IMR-90 (cell line): Measurements from ENCODE around the gene SEMA4A. TPM values are rescaled to one million over a fixed set of nuclear protein-coding genes. Genes with fewer than 3 reads are reported as not detected.

Source experiments
- ATAC-seq: fragments of 200-7000 bp; cut with Tn5 transposase; 2 replicates; pipeline ENCODE4 v1.9.1; 2020; ENCODE audit warnings: low read depth, mild to moderate bottlenecking, moderate library complexity
- BruUV-seq: library from RNA; stranded (reverse); fragments of 400-500 nt; replicated peaks from 2 replicates; lab custom pipeline; 2021; lab: Mats Ljungman, UMichigan
- CTCF ChIA-PET: fragments of 300-600 bp; formaldehyde crosslinking; extraction: SDS; loops from one replicate; lab custom pipeline; 2021; ENCODE audit warnings: antibody characterized with exemption; lab: Yijun Ruan, JAX
- POLR2A ChIA-PET: fragments of 300-600 bp; sonication (Branson Sonifier 250); formaldehyde crosslinking; loops from one replicate; lab custom pipeline; 2022; ENCODE audit warnings: antibody characterized with exemption; ENCODE audit not compliant: unreplicated experiment; lab: Charles Lee
- DNase-seq: peaks from one replicate; pipeline ENCODE4 v3.0.0; 2013
- H2AFZ ChIP-seq: replicated peaks from 2 replicates; pipeline ENCODE3; 2013; ENCODE audit warnings: low read length, mild to moderate bottlenecking; ENCODE audit not compliant: poor library complexity
- H2AK5ac ChIP-seq: 2 replicates; pipeline ENCODE4 v1.6.1; 2013; ENCODE audit warnings: low read depth, low read length, inconsistent platforms
- H2AK9ac ChIP-seq: replicated peaks from 2 replicates; pipeline ENCODE3; 2013; ENCODE audit warnings: mild to moderate bottlenecking, low read depth, low read length, moderate library complexity; ENCODE audit not compliant: poor library complexity
- H2BK120ac ChIP-seq: 2 replicates; pipeline ENCODE4 v1.6.1; 2013; ENCODE audit warnings: low read depth, low read length, inconsistent platforms
- H2BK15ac ChIP-seq: 3 replicates; pipeline ENCODE4 v1.6.1; 2013; ENCODE audit warnings: low read depth, low read length, inconsistent platforms
- H2BK20ac ChIP-seq: 2 replicates; pipeline ENCODE4 v1.6.1; 2013; ENCODE audit warnings: low read depth, mild to moderate bottlenecking, inconsistent platforms, low read length, moderate library complexity
- H2BK5ac ChIP-seq: 2 replicates; pipeline ENCODE4 v1.6.1; 2013; ENCODE audit warnings: mild to moderate bottlenecking, low read depth, low read length, inconsistent platforms; ENCODE audit not compliant: poor library complexity, severe bottlenecking
- H3K14ac ChIP-seq: replicated peaks from 2 replicates; pipeline ENCODE4 v1.6.1; 2013; ENCODE audit warnings: low read depth, low read length, inconsistent platforms
- H3K18ac ChIP-seq: 2 replicates; pipeline ENCODE4 v1.6.1; 2013; ENCODE audit warnings: low read depth, low read length, control low read depth
- H3K23ac ChIP-seq: 2 replicates; pipeline ENCODE4 v1.6.1; 2013; ENCODE audit warnings: low read depth, low read length, inconsistent platforms
- H3K27ac ChIP-seq: 2 replicates; pipeline ENCODE4 v1.5.1; 2013; ENCODE audit warnings: mild to moderate bottlenecking, control low read depth, low read length; ENCODE audit not compliant: insufficient read depth
- H3K27me3 ChIP-seq: 2 replicates; pipeline ENCODE4 v1.6.1; 2013; ENCODE audit warnings: low read length; ENCODE audit not compliant: control insufficient read depth, insufficient read depth
- H3K36me3 ChIP-seq: 2 replicates; pipeline ENCODE4 v1.6.1; 2013; ENCODE audit warnings: low read length, mixed read lengths; ENCODE audit not compliant: control insufficient read depth, insufficient read depth
- H3K4ac ChIP-seq: 2 replicates; pipeline ENCODE4 v1.6.1; 2013; ENCODE audit warnings: low read depth, low read length, inconsistent platforms
- H3K4me1 ChIP-seq: 2 replicates; pipeline ENCODE4 v1.6.1; 2013; ENCODE audit warnings: low read length, mixed read lengths; ENCODE audit not compliant: control insufficient read depth, insufficient read depth
- H3K4me2 ChIP-seq: 2 replicates; pipeline ENCODE4 v1.6.1; 2013; ENCODE audit warnings: low read depth, mild to moderate bottlenecking, control low read depth, low read length, moderate library complexity
- H3K4me3 ChIP-seq: 2 replicates; pipeline ENCODE4 v1.5.1; 2013; ENCODE audit warnings: low read depth, mild to moderate bottlenecking, control low read depth, low read length, moderate library complexity; ENCODE audit not compliant: insufficient read depth
- H3K56ac ChIP-seq: 2 replicates; pipeline ENCODE4 v1.6.1; 2013; ENCODE audit warnings: low read length, inconsistent platforms; ENCODE audit not compliant: insufficient read depth; ENCODE audit errors: extremely low read depth
- H3K79me1 ChIP-seq, 2 experiments: 2 replicates each; pipeline ENCODE4 v1.6.1; 2013; ENCODE audit warnings: low read length in 2 of 2, inconsistent platforms in 1 of 2, low read depth in 1 of 2
- H3K9ac ChIP-seq: 2 replicates; pipeline ENCODE4 v1.6.1; 2013; ENCODE audit warnings: low read depth, low read length, control low read depth
- H3K9me1 ChIP-seq: 2 replicates; pipeline ENCODE4 v1.6.1; 2013; ENCODE audit warnings: low read length, inconsistent platforms; ENCODE audit not compliant: insufficient read depth
- H3K9me3 ChIP-seq: 2 replicates; pipeline ENCODE4 v1.6.1; 2013; ENCODE audit warnings: low read length; ENCODE audit not compliant: control insufficient read depth, insufficient read depth
- H4K20me1 ChIP-seq: 2 replicates; pipeline ENCODE4 v1.6.1; 2013; ENCODE audit warnings: low read length, inconsistent platforms; ENCODE audit not compliant: insufficient read depth
- H4K5ac ChIP-seq: 2 replicates; pipeline ENCODE4 v1.6.1; 2013; ENCODE audit warnings: mild to moderate bottlenecking, low read depth, low read length, control low read depth
- H4K8ac ChIP-seq, 2 experiments: 2 replicates each; pipeline ENCODE4 v1.6.1; 2013; ENCODE audit warnings: low read depth in 2 of 2, low read length in 2 of 2, control low read depth in 1 of 2, inconsistent platforms in 1 of 2
- H4K91ac ChIP-seq: 2 replicates; pipeline ENCODE4 v1.6.1; 2013; ENCODE audit warnings: low read depth, low read length, inconsistent platforms; ENCODE audit not compliant: insufficient read depth
- BHLHE40 ChIP-seq: fragments of 150-350 bp; IDR thresholded peaks from 2 replicates; pipeline ENCODE4 v1.6.1; 2016; ENCODE audit warnings: mild to moderate bottlenecking, low read depth, low read length
- CEBPB ChIP-seq: IDR thresholded peaks from 2 replicates; pipeline ENCODE4 v1.6.1; 2012; ENCODE audit warnings: low read depth, low read length, improper control_type of control experiment
- CHD1 ChIP-seq: IDR thresholded peaks from 2 replicates; pipeline ENCODE4 v1.6.1; 2012; ENCODE audit warnings: low read depth, low read length, improper control_type of control experiment
- CTCF ChIP-seq: conservative IDR thresholded peaks from 2 replicates; pipeline ENCODE4 v1.5.1; 2012; ENCODE audit warnings: mild to moderate bottlenecking, low read depth, low read length, improper control_type of control experiment
- ELK1 ChIP-seq: fragments of 150-350 bp; IDR thresholded peaks from 2 replicates; pipeline ENCODE4 v1.6.1; 2016; ENCODE audit warnings: low read depth, mild to moderate bottlenecking, low read length, moderate library complexity, borderline replicate concordance
- FOS ChIP-seq: fragments of 150-350 bp; IDR thresholded peaks from 2 replicates; pipeline ENCODE4 v1.6.1; 2016; ENCODE audit warnings: low read depth, low read length
- MAFK ChIP-seq: IDR thresholded peaks from 2 replicates; pipeline ENCODE4 v1.6.1; 2012; ENCODE audit warnings: low read depth, low read length, improper control_type of control experiment
- MAZ ChIP-seq: IDR thresholded peaks from 2 replicates; pipeline ENCODE4 v1.6.1; 2012; ENCODE audit warnings: low read depth, mild to moderate bottlenecking, low read length, improper control_type of control experiment, moderate library complexity, borderline replicate concordance
- MXI1 ChIP-seq: IDR thresholded peaks from 2 replicates; pipeline ENCODE4 v1.6.1; 2012; ENCODE audit warnings: low read depth, mild to moderate bottlenecking, low read length, moderate library complexity, borderline replicate concordance
- NFE2L2 ChIP-seq: fragments of 150-350 bp; IDR thresholded peaks from 2 replicates; pipeline ENCODE4 v1.6.1; 2016; ENCODE audit warnings: low read depth, mild to moderate bottlenecking, low read length
- POLR2A ChIP-seq: IDR thresholded peaks from 2 replicates; pipeline ENCODE4 v1.6.1; 2012; ENCODE audit warnings: mild to moderate bottlenecking, low read depth, low read length
- RAD21 ChIP-seq: IDR thresholded peaks from 2 replicates; pipeline ENCODE4 v1.6.1; 2012; ENCODE audit warnings: low read length, improper control_type of control experiment
- RCOR1 ChIP-seq: IDR thresholded peaks from 2 replicates; pipeline ENCODE4 v1.6.1; 2012; ENCODE audit warnings: mild to moderate bottlenecking, low read length, improper control_type of control experiment; ENCODE audit not compliant: insufficient replicate concordance
- RFX5 ChIP-seq: IDR thresholded peaks from 2 replicates; pipeline ENCODE4 v1.8.0; 2012; ENCODE audit warnings: low read depth, mild to moderate bottlenecking, low read length, moderate library complexity
- SMC3 ChIP-seq: fragments of 150-350 bp; IDR thresholded peaks from 2 replicates; pipeline ENCODE4 v1.6.1; 2016; ENCODE audit warnings: low read depth, mild to moderate bottlenecking, antibody characterized with exemption, low read length, moderate library complexity
- USF2 ChIP-seq: fragments of 150-350 bp; IDR thresholded peaks from 2 replicates; pipeline ENCODE4 v1.6.1; 2017; ENCODE audit warnings: mild to moderate bottlenecking, antibody characterized with exemption, low read length, low read depth
- WGBS, 2 experiments: methylation state at CpG; one replicate each; pipeline versions ENCODE4 v1.1.5 to v1.1.7; 2013; ENCODE audit warnings: missing lambda C conversion rate in 2 of 2; ENCODE audit not compliant: insufficient read length in 1 of 2; ENCODE audit errors: extremely low coverage in 2 of 2; 5-methylcytosine and 5-hydroxymethylcytosine counted together
- dilution Hi-C: fragments of 300-500 bp; cut with HindIII; formaldehyde crosslinking; loops from one replicate; pipeline ENCODE4 v1.14.3; 2018; ENCODE audit warnings: low sequenced_read_pairs; ENCODE audit not compliant: unreplicated experiment
- in situ Hi-C: fragments of 300-500 bp; cut with MboI; formaldehyde crosslinking; loops from 3 replicates; pipeline ENCODE4 v1.14.3; 2019; ENCODE audit warnings: low sequenced_read_pairs, inconsistent platforms, mixed read lengths
- intact Hi-C: fragments of 100-400 bp; cut with micrococcal nuclease; formaldehyde crosslinking; loops from 2 replicates; pipeline ENCODE4 v1.10.0; 2022
- polyA plus RNA-seq, 3 experiments: library from polyadenylated mRNA; depleted of rRNA; stranded (reverse); fragments of >200 nt; gene quantifications; 2 replicates each; pipeline ENCODE4 v1.2.3, GENCODE V29; 2012; ENCODE audit warnings: low replicate concordance in 1 of 3
- total RNA-seq: library from RNA; depleted of rRNA; stranded (reverse); fragments of >200 nt; gene quantifications from 2 replicates; pipeline ENCODE4 v1.2.3, GENCODE V29; 2012

The SEMA4A gene
- total and polyA plus RNA-seq, 2 of the 4 experiments (the other 2 are of a cell fraction): 0.18 to 0.86 TPM

- no peak overlapping the region for H2BK20ac ChIP-seq
- H2AK9ac ChIP-seq: no peak overlapping the region
- peaks cover 3% of the 10 kb centered on the region for H3K4me1 ChIP-seq
- peaks cover 9% of the 10 kb centered on the region for H3K9me1 ChIP-seq
- POLR2A ChIA-PET: no interaction called here
- H3K23ac ChIP-seq: no peak overlapping the region
- no peak overlapping the region for H2AK5ac ChIP-seq
- H4K91ac ChIP-seq: no peak overlapping the region
- WGBS, 2 experiments: 83% methylated on average over 2 of the region's 3 CpGs; no CpG with 5 or more reads in 1 of the 2 experiments
- BruUV-seq: no TSS peak
- in situ Hi-C loops (no loop called here), intact Hi-C loops (no loop called here), dilution Hi-C loops (no loop called here)
- no peak overlapping the region for H3K4ac ChIP-seq
- H3K9ac ChIP-seq: no peak overlapping the region
- no peak overlapping the region for H2AFZ ChIP-seq
- ATAC-seq: no peak; the same call in 1 of the 2 replicates
- no peak overlapping the region for H4K8ac ChIP-seq
- no peak overlapping the region for H3K4me2 ChIP-seq
- TF ChIP-seq MAFK (no peak), SMC3 (no peak), CTCF (no peak), RCOR1 (no peak), CHD1 (no peak), MAZ (no peak), ELK1 (no peak), BHLHE40 (no peak), USF2 (no peak), NFE2L2 (no peak), POLR2A (no peak), MXI1 (no peak), CEBPB (no peak), FOS (no peak), RAD21 (no peak), RFX5 (no peak)
- H3K56ac ChIP-seq: no peak overlapping the region
- no peak overlapping the region for H2BK120ac ChIP-seq
- H4K5ac ChIP-seq: no peak overlapping the region
- peaks cover 13% of the 10 kb centered on the region for H3K36me3 ChIP-seq
- H3K9me3 ChIP-seq: no peaks in the 10 kb centered on the region
- no peak overlapping the region for H3K18ac ChIP-seq
- no peak overlapping the region for H3K4me3 ChIP-seq
- no peaks in the 10 kb centered on the region for H3K27me3 ChIP-seq
- peaks cover 15 to 64% of the 10 kb centered on the region in 2 experiments; a peak in 3 of 4 replicates for H3K79me1 ChIP-seq
- no peak overlapping the region for H2BK15ac ChIP-seq
- no peak overlapping the region for H2BK5ac ChIP-seq
- H4K20me1 ChIP-seq: peaks cover 8% of the 10 kb centered on the region; the same call in 1 of the 2 replicates
- no peak for DNase-seq
- no peak overlapping the region for H3K14ac ChIP-seq
- H3K27ac ChIP-seq: no peak overlapping the region
- CTCF ChIA-PET: no interaction called here
These were observed 51.3 kb downstream of the SEMA4A start for GRCh38 chr1:156204686-156205085.
